Vagina (tissue), 2 donors: ENCODE results near the gene HDAC1. TPM values are rescaled to one million over a fixed set of nuclear protein-coding genes. Genes with fewer than 3 reads are reported as not detected.
A peak's percentile ranks its signal among the peaks of the same experiment; 100 is the strongest.

Experiments
- DNase-seq, 2 donors: peaks; one replicate each; pipeline ENCODE4 v3.0.0-alpha.2; 2017; ENCODE audit errors: extremely low spot score in 2 of 2
- H3K27ac ChIP-seq: fragments of 200-600 bp; sonication (generic); one replicate; pipeline ENCODE4 v1.5.1; 2019
- H3K27me3 ChIP-seq: fragments of 200-600 bp; sonication (generic); one replicate; pipeline ENCODE4 v1.5.1; 2019
- H3K36me3 ChIP-seq, 2 donors: fragments of 200-600 bp; sonication (generic); one replicate each; pipeline ENCODE4 v1.5.1; 2017 to 2019
- H3K4me1 ChIP-seq: fragments of 200-600 bp; sonication (generic); one replicate; pipeline ENCODE4 v1.5.1; 2019
- H3K4me3 ChIP-seq, 2 donors: fragments of 200-600 bp; sonication (generic); 1 replicate in 1 of 2; 2 replicates in 1 of 2; pipeline ENCODE4 v1.5.1; 2016 to 2019
- H3K9me3 ChIP-seq: fragments of 200-600 bp; sonication (generic); one replicate; pipeline ENCODE4 v1.5.1; 2019
- CTCF ChIP-seq, 3 experiments: fragments of 450-650 bp in 2 of 3; fragments of 200-600 bp in 1 of 3; sonication (generic) in 1 of 3; IDR thresholded peaks; one replicate each; pipeline ENCODE4 v1.5.1; 2017 to 2019; ENCODE audit warnings: antibody characterized with exemption in 3 of 3, mild to moderate bottlenecking in 2 of 3, moderate library complexity in 2 of 3
- POLR2A ChIP-seq, 2 donors: fragments of 450-650 bp; IDR thresholded peaks; one replicate each; pipeline ENCODE4 v1.6.1; 2017; ENCODE audit warnings: antibody characterized with exemption in 2 of 2, mild to moderate bottlenecking in 2 of 2, moderate library complexity in 2 of 2
- POLR2AphosphoS5 ChIP-seq, 2 donors: sonication (generic); formaldehyde crosslinking; IDR thresholded peaks; one replicate each; pipeline ENCODE4 v1.9.0; 2017; ENCODE audit warnings: antibody characterized with exemption in 2 of 2, mild to moderate bottlenecking in 2 of 2, low read depth in 1 of 2; ENCODE audit not compliant: insufficient read depth in 1 of 2
- intact Hi-C: fragments of 100-400 bp; cut with DNase I; formaldehyde crosslinking; loops from one replicate; pipeline ENCODE4 v1.15.1; 2023
- total RNA-seq: library from RNA; depleted of rRNA; stranded (reverse); fragments of >200 nt; gene quantifications from one replicate; pipeline ENCODE4 v1.2.3, GENCODE V29; 2016

The HDAC1 gene
- total RNA-seq, 1 donor from 2014 or later: 65.6 TPM

- Histone ChIP-seq H3K27me3 (no peaks in the 10 kb centered on the region), H3K27ac (no peak overlapping the region), H3K9me3 (no peaks in the 10 kb centered on the region), H3K4me1 (peaks cover 1% of the 10 kb centered on the region), H3K4me3 (no peak overlapping the region), H3K36me3 (no peaks in the 10 kb centered on the region)
- DNase-seq: no peak
- TF ChIP-seq POLR2A (IDR thresholded peaks at IDR 0.05) (no peak), CTCF (IDR thresholded peaks at IDR 0.05) (no peak), POLR2AphosphoS5 (IDR thresholded peaks at IDR 0.05; ENCODE audit: insufficient read depth in 1 of 2, low read depth in 1 of 2) (no peak)
- intact Hi-C loops: no loop called here
These were observed 54.8 kb downstream of the HDAC1 start for GRCh38 chr1:32346532-32347157.

- peaks cover 27% of the 10 kb centered on the region for H3K4me1 ChIP-seq
These were observed 57.4 kb downstream of the HDAC1 start for GRCh38 chr1:32349211-32349708.

GRCh38 chr1:32350785-32351398, 59.0 kb downstream of the HDAC1 start:
- DNase-seq: no peak
- no peaks in the 10 kb centered on the region for H3K9me3 ChIP-seq
- H3K36me3 ChIP-seq: no peaks in the 10 kb centered on the region
- no peaks in the 10 kb centered on the region for H3K27me3 ChIP-seq
- H3K4me3 ChIP-seq: peak overlapping the region; percentile 80 to 91
- TF ChIP-seq POLR2AphosphoS5 (IDR thresholded peaks at IDR 0.05; ENCODE audit: insufficient read depth in 1 of 2, low read depth in 1 of 2) (no peak), CTCF (IDR thresholded peaks at IDR 0.05) (peak; percentile 6 to 78 (median 33))
- intact Hi-C loops: no loop called here
- peaks cover 29% of the 10 kb centered on the region for H3K4me1 ChIP-seq
- H3K27ac ChIP-seq: peak overlapping the region; percentile 98

More at GRCh38 chr1:32349211-32349708, 57.4 kb downstream of the HDAC1 start:
- Histone ChIP-seq H3K36me3 (no peaks in the 10 kb centered on the region), H3K27ac (no peak overlapping the region), H3K9me3 (no peaks in the 10 kb centered on the region), H3K27me3 (no peaks in the 10 kb centered on the region), H3K4me3 (no peak overlapping the region)
- TF ChIP-seq POLR2A (IDR thresholded peaks at IDR 0.05) (no peak), CTCF (IDR thresholded peaks at IDR 0.05) (no peak), POLR2AphosphoS5 (IDR thresholded peaks at IDR 0.05; ENCODE audit: insufficient read depth in 1 of 2, low read depth in 1 of 2) (no peak)
- no peak for DNase-seq
- intact Hi-C loops: no loop called here

GRCh38 chr1:32351399-32352238, 59.7 kb downstream of the HDAC1 start:
- Histone ChIP-seq H3K27ac (peak overlapping the region; percentile 98), H3K36me3 (no peaks in the 10 kb centered on the region), H3K9me3 (no peaks in the 10 kb centered on the region), H3K27me3 (no peaks in the 10 kb centered on the region), H3K4me3 (peak overlapping the region; percentile 80 to 91), H3K4me1 (peaks cover 29% of the 10 kb centered on the region)
- TF ChIP-seq POLR2AphosphoS5 (IDR thresholded peaks at IDR 0.05; ENCODE audit: insufficient read depth in 1 of 2, low read depth in 1 of 2) (peak; percentile 27 to 84), POLR2A (IDR thresholded peaks at IDR 0.05) (peak in 1 of 2 donors; percentile 93), CTCF (IDR thresholded peaks at IDR 0.05) (no peak)
- intact Hi-C loops: no loop called here
- no peak for DNase-seq
